DOHH2 (cell line): Measurements from ENCODE around the gene TES.

ENCODE experiments used
- H3F3A ChIP-seq: fragments of 200-600 bp; sonication (generic), shearing (Covaris generic); 2 replicates; pipeline ENCODE4 v1.6.0; 2016; ENCODE audit warnings: antibody characterized with exemption, mild to moderate bottlenecking; ENCODE audit not compliant: control insufficient read depth, insufficient read depth
- H3K27ac ChIP-seq: fragments of 200-600 bp; sonication (generic); 2 replicates; pipeline ENCODE4 v1.5.1; 2014; ENCODE audit warnings: low read depth, mild to moderate bottlenecking, low read length, moderate library complexity
- H3K27me3 ChIP-seq: fragments of 200-600 bp; sonication (generic); 2 replicates; pipeline ENCODE4 v1.6.1; 2014; ENCODE audit warnings: mild to moderate bottlenecking, low read length, mixed read lengths; ENCODE audit not compliant: control insufficient read depth
- H3K36me3 ChIP-seq: fragments of 200-600 bp; sonication (generic); 2 replicates; pipeline ENCODE4 v1.6.1; 2014; ENCODE audit warnings: mild to moderate bottlenecking, low read length, moderate library complexity, mixed read lengths; ENCODE audit not compliant: control insufficient read depth
- H3K4me1 ChIP-seq: fragments of 200-600 bp; sonication (generic); 2 replicates; pipeline ENCODE4 v1.6.1; 2014; ENCODE audit warnings: mild to moderate bottlenecking, low read length, mixed read lengths; ENCODE audit not compliant: control insufficient read depth
- H3K4me2 ChIP-seq: fragments of 200-600 bp; sonication (generic); 2 replicates; pipeline ENCODE4 v1.6.0; 2014; ENCODE audit warnings: mild to moderate bottlenecking, low read length, moderate library complexity
- H3K4me3 ChIP-seq: fragments of 200-600 bp; sonication (generic); 2 replicates; pipeline ENCODE4 v1.5.1; 2014; ENCODE audit warnings: mild to moderate bottlenecking, low read length, mixed read lengths
- H3K79me2 ChIP-seq: fragments of 200-600 bp; sonication (generic); 2 replicates; pipeline ENCODE4 v1.6.1; 2014; ENCODE audit warnings: mild to moderate bottlenecking, low read length, mixed read lengths; ENCODE audit not compliant: control insufficient read depth
- H3K9me2 ChIP-seq: fragments of 200-600 bp; sonication (generic); replicated peaks from 2 replicates; pipeline ENCODE4 v1.6.1; 2014; ENCODE audit warnings: mild to moderate bottlenecking, low read length, mixed read lengths; ENCODE audit not compliant: control insufficient read depth
- H3K9me3 ChIP-seq: fragments of 200-600 bp; sonication (generic); 2 replicates; pipeline ENCODE4 v1.6.1; 2014; ENCODE audit warnings: antibody characterized with exemption, low read length, mixed read lengths; ENCODE audit not compliant: control insufficient read depth, insufficient read depth
- H4K20me1 ChIP-seq: fragments of 200-600 bp; sonication (generic); 2 replicates; pipeline ENCODE4 v1.6.0; 2014; ENCODE audit warnings: low read depth, mild to moderate bottlenecking, antibody characterized with exemption, low read length, moderate library complexity; ENCODE audit not compliant: control insufficient read depth, insufficient read depth
- CTCF ChIP-seq: fragments of 200-600 bp; sonication (generic); IDR thresholded peaks from one replicate; pipeline ENCODE4 v1.5.1; 2014; ENCODE audit warnings: antibody characterized with exemption, mild to moderate bottlenecking, low read depth, low read length; ENCODE audit not compliant: poor library complexity, severe bottlenecking
- EZH2phosphoT487 ChIP-seq: fragments of 200-600 bp; sonication (generic); IDR thresholded peaks from 2 replicates; pipeline ENCODE4 v1.6.1; 2017; ENCODE audit warnings: borderline replicate concordance, mild to moderate bottlenecking, antibody characterized with exemption, low read length, moderate library complexity, mixed read lengths

The TES gene

GRCh38 chr7:116273283-116273917 is 63.1 kb downstream of the TES start:
- Histone ChIP-seq H3K79me2 (no peaks in the 10 kb centered on the region), H3K4me3 (no peak overlapping the region), H3K36me3 (no peaks in the 10 kb centered on the region), H3K9me2 (no peaks in the 10 kb centered on the region), H3K4me1 (no peaks in the 10 kb centered on the region), H3K4me2 (no peak overlapping the region), H3K27me3 (0 out of 2 replicates have a peak, but pooled peaks cover 6% of the 10 kb centered on the region), H4K20me1 (no peaks in the 10 kb centered on the region), H3F3A (no peaks in the 10 kb centered on the region), H3K9me3 (no peaks in the 10 kb centered on the region), H3K27ac (no peak overlapping the region)
- TF ChIP-seq CTCF (no peak), EZH2phosphoT487 (no peak)

DNA sequence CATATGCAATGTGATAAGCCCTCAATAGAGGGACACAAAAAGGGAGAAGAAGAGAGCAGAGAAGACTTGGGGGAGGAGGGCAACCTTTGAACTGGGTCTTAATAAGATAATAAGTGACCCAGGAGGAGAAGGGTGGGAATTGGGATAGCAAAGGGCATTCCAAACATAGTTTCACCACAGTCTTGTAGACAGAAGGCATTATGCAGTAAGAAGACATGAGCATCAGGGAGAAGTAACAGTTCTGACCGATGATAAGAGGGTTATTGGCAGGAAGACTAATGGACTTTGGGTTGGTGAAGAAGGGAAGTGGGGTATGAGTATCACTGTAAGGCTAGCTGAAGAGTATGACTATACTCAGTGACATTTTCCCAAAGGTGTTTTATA is 63.6 kb downstream of the TES start:
- Histone ChIP-seq H3K4me1 (no peaks in the 10 kb centered on the region), H3K4me3 (no peak overlapping the region), H3K9me3 (no peaks in the 10 kb centered on the region), H3K27ac (no peak overlapping the region), H3K79me2 (no peaks in the 10 kb centered on the region), H3F3A (no peaks in the 10 kb centered on the region), H3K4me2 (no peak overlapping the region), H3K27me3 (0 out of 2 replicates have a peak, but pooled peaks cover 6% of the 10 kb centered on the region), H4K20me1 (no peaks in the 10 kb centered on the region), H3K36me3 (no peaks in the 10 kb centered on the region), H3K9me2 (no peaks in the 10 kb centered on the region)
- TF ChIP-seq EZH2phosphoT487 (no peak), CTCF (no peak)

DNA sequence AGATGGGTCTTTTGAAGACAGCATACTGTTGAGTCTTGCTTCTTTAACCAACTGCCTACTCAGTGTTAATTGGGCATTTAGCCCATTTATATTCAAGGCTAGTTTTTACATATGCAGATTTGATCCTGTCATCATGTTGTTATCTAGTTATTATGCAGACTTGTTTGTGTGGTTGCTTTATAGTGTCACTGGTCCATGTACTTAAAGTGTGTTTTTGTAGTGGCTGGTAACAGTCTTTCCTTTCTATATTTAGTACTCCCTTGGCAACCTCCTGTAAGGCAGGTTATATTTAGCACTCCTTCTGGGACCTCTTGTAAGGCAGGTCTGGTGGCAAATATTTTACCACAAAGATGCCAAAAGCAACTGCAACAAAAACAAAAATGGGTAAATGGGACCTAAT is 66.7 kb downstream of the TES start:
- H3K9me2 ChIP-seq = no peaks in the 10 kb centered on the region
- H3K27me3 ChIP-seq = 0 out of 2 replicates have a peak, but pooled peaks cover 6% of the 10 kb centered on the region
- no peak for TF ChIP-seq EZH2phosphoT487
- no peaks in the 10 kb centered on the region for H3K4me1 ChIP-seq
- H3F3A ChIP-seq = no peaks in the 10 kb centered on the region
- H3K27ac ChIP-seq = no peak overlapping the region
- no peaks in the 10 kb centered on the region for H4K20me1 ChIP-seq
- no peaks in the 10 kb centered on the region for H3K36me3 ChIP-seq
- H3K4me3 ChIP-seq = no peak overlapping the region
- no peaks in the 10 kb centered on the region for H3K9me3 ChIP-seq
- no peak overlapping the region for H3K4me2 ChIP-seq
- no peaks in the 10 kb centered on the region for H3K79me2 ChIP-seq

DNA sequence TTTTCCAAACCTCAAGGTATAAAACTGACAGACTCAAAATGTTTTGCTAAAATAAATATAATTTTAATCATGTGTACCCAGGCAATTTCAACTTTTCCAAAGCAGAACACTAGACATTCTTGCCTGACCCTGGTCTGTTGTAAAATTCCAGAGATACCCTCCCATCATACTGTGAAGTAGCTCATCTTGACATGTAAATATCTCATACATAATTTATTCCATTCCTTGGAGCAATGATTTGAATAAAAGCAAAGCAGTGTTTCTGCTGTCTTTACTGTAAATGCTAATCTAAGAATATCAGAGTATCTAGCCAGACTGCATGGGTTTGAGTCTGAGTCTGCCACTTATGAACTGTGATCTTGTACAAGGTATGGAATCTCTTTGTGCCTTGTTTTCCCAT is 68.9 kb downstream of the TES start:
- Histone ChIP-seq H3K27ac (no peak overlapping the region), H3K79me2 (no peaks in the 10 kb centered on the region), H3K4me1 (no peaks in the 10 kb centered on the region), H3K9me3 (no peaks in the 10 kb centered on the region), H3K4me2 (no peak overlapping the region), H3K9me2 (no peaks in the 10 kb centered on the region), H3F3A (no peaks in the 10 kb centered on the region), H4K20me1 (no peaks in the 10 kb centered on the region), H3K27me3 (peaks cover 12% of the 10 kb centered on the region), H3K36me3 (no peaks in the 10 kb centered on the region), H3K4me3 (no peak overlapping the region)
- no peak for TF ChIP-seq EZH2phosphoT487
